DND-41 (cell line): Measurements from ENCODE around the gene AGPAT3.

Experiments
- CTCF ChIP-seq: IDR thresholded peaks from 2 replicates; pipeline ENCODE4 v1.5.1; 2012; ENCODE audit warnings: borderline replicate concordance, low read length, moderate library complexity, mild to moderate bottlenecking; ENCODE audit not compliant: poor library complexity, severe bottlenecking; ENCODE audit errors: extremely low read depth
- EZH2 ChIP-seq: IDR thresholded peaks from 3 replicates; pipeline ENCODE4 v1.6.1; 2012; ENCODE audit warnings: borderline replicate concordance, low read depth, mild to moderate bottlenecking, moderate library complexity, low read length, inconsistent platforms; ENCODE audit not compliant: severe bottlenecking

- TF ChIP-seq EZH2 (no peak), CTCF (no peak)
These were observed 54.3 kb downstream of the AGPAT3 start for GRCh38 chr21:43919283-43919682.
